Measurements from ENCODE around the gene COP1. TPM values are rescaled to one million over a fixed set of nuclear protein-coding genes. Genes with fewer than 3 reads are reported as not detected.

COP1 gene
- total and polyA plus RNA-seq, 2 donors (not counting 3 experiments of a cell fraction or from before 2014, with no cell fraction given) = 16.5 to 40.9 TPM

DNA sequence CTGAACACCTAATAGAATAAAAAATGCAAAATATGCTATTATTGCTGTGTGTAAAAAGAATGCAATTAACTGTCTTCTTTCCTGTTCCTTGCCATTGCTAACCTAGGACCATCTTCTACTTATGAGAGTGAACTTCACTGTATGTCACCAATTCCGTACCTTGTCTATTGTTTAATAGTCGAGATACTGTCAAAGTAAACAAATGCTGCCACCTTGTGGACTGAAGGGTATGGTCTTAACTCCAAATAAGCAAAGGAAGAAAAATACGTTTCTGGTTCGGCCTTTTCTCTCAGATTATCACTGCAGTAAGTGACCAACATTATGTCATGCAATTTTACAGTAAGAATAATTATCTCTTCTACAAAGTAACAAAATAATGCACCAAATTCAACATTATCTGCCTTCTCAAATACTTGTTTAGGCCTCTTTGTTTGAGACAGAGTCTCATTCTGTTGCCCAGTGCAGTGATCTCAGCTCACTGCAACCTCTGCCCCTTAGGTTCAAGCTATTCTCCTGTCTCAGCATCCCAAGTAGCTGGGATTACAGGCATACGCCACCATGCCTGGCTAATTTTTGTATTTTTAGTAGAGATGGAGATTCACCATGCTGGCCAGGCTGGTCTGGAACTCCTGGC is 133.4 kb downstream of the COP1 start:
- H4K20me1 ChIP-seq (replicated peaks; ENCODE audit: control insufficient read depth, extremely low read depth, insufficient read depth, low read length) = no peaks in the 10 kb centered on the region
- TF ChIP-seq, protein P1, sequence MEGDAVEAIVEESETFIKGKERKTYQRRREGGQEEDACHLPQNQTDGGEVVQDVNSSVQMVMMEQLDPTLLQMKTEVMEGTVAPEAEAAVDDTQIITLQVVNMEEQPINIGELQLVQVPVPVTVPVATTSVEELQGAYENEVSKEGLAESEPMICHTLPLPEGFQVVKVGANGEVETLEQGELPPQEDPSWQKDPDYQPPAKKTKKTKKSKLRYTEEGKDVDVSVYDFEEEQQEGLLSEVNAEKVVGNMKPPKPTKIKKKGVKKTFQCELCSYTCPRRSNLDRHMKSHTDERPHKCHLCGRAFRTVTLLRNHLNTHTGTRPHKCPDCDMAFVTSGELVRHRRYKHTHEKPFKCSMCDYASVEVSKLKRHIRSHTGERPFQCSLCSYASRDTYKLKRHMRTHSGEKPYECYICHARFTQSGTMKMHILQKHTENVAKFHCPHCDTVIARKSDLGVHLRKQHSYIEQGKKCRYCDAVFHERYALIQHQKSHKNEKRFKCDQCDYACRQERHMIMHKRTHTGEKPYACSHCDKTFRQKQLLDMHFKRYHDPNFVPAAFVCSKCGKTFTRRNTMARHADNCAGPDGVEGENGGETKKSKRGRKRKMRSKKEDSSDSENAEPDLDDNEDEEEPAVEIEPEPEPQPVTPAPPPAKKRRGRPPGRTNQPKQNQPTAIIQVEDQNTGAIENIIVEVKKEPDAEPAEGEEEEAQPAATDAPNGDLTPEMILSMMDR (IDR thresholded peaks at IDR 0.05; ENCODE audit: extremely low read depth in 1 of 2, insufficient read depth in 1 of 2, low read depth in 1 of 2, low read length in 2 of 2) = peak; percentile 52 to 56
- TF ChIP-seq MYC (IDR thresholded peaks at IDR 0.05; ENCODE audit: low read depth, low read length) (no peak), POLR2AphosphoS5 (IDR thresholded peaks at IDR 0.05; ENCODE audit: insufficient read depth, low read depth, low read length) (no peak), POLR2A (IDR thresholded peaks at IDR 0.05; ENCODE audit: low read depth, low read length) (no peak), GATA2 (IDR thresholded peaks at IDR 0.05; ENCODE audit: insufficient read depth, insufficient read length, low read depth, low read length) (no peak)
- TF ChIP-seq, protein P2, sequence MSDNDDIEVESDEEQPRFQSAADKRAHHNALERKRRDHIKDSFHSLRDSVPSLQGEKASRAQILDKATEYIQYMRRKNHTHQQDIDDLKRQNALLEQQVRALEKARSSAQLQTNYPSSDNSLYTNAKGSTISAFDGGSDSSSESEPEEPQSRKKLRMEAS (IDR thresholded peaks at IDR 0.05; ENCODE audit: insufficient read depth, insufficient read length) = no peak
- no peaks in the 10 kb centered on the region for H3K9me3 ChIP-seq (replicated peaks; ENCODE audit: control insufficient read depth, insufficient read depth, low read length)
- no peaks in the 10 kb centered on the region for H3K4me1 ChIP-seq (ENCODE audit: control insufficient read depth, extremely low read depth, insufficient read depth, low read length)
- H3K36me3 ChIP-seq (ENCODE audit: control insufficient read depth in 2 of 2, extremely low read depth in 1 of 2, insufficient read depth in 2 of 2, low read length in 2 of 2) = no peaks in the 10 kb centered on the region
- H3K4me3 ChIP-seq (replicated peaks in 1 of 3; ENCODE audit: insufficient read depth in 1 of 3, low read depth in 1 of 3, low read length in 3 of 3) = no peak overlapping the region
- H3K9ac ChIP-seq (replicated peaks; ENCODE audit: extremely low read depth, insufficient read depth, low read length) = no peak overlapping the region
- FAIRE-seq (peak; percentile 83), DNase-seq (ENCODE audit: low read depth, low spot score) (peak; percentile 78)
- no peaks in the 10 kb centered on the region for H3K27me3 ChIP-seq (ENCODE audit: control insufficient read depth in 2 of 2, insufficient read depth in 2 of 2, low read length in 2 of 2)
- ChIA-PET POLR2A (no interaction called here), CTCF (interaction anchor here (1.0 to 2.3 kb wide), 12 partner anchors 9 to 927 kb away, joined by 3 to 29 read pairs (median 7); no protein-coding TSS in a partner anchor)
- peaks cover 13% of the 10 kb centered on the region for H3K79me2 ChIP-seq (ENCODE audit: control insufficient read depth, insufficient read depth, low read length)
- no peak overlapping the region for H3K27ac ChIP-seq (ENCODE audit: insufficient read depth, low read depth, low read length)
- no TSS peak for BruUV-seq (replicated peaks)
- no peak overlapping the region for H2AFZ ChIP-seq (ENCODE audit: low read depth, low read length)
- H3K4me2 ChIP-seq (ENCODE audit: insufficient read depth, low read length) = no peak overlapping the region
- dilution Hi-C loops (cut with MboI; ENCODE audit: extremely low pct_ligation_motif_present, low sequenced_read_pairs) (no loop called here), intact Hi-C loops (cut with micrococcal nuclease) (loop anchor here (1.0 to 5.0 kb wide), 7 partner anchors 185 to 921 kb away; partner anchors contain the start of gene TNR)
- H3K9me1 ChIP-seq (replicated peaks; ENCODE audit: control insufficient read depth, extremely low read depth, insufficient read depth, low read length) = no peaks in the 10 kb centered on the region

Measured in endothelial cell of umbilical vein (primary cell).